Caco-2 (cell line): ENCODE data around the gene CHMP3. TPM values are rescaled to one million over a fixed set of nuclear protein-coding genes. Genes with fewer than 3 reads are reported as not detected.

Source experiments
- BruUV-seq: library from RNA; stranded (reverse); fragments of 400-500 nt; replicated peaks from 2 replicates; lab custom pipeline; 2021; lab: Mats Ljungman, UMichigan
- CTCF ChIA-PET: fragments of 300-600 bp; sonication (Branson Sonifier 250); formaldehyde crosslinking; loops from one replicate; lab custom pipeline; 2022; ENCODE audit warnings: antibody characterized with exemption; lab: Charles Lee
- POLR2A ChIA-PET: fragments of 300-600 bp; sonication (Branson Sonifier 250); formaldehyde crosslinking; loops from one replicate; lab custom pipeline; 2022; ENCODE audit warnings: antibody characterized with exemption; lab: Charles Lee
- DNase-seq, 2 experiments: peaks; one replicate each; pipeline versions ENCODE4 v3.0.0 to v3.0.0-alpha.2; 2020 to 2022
- H3K27me3 ChIP-seq: replicated peaks from 2 replicates; pipeline ENCODE4 v1.6.0; 2011; ENCODE audit warnings: low read length; ENCODE audit not compliant: control insufficient read depth, insufficient read depth
- H3K36me3 ChIP-seq: 2 replicates; pipeline ENCODE4 v1.5.1; 2011; ENCODE audit warnings: low read length; ENCODE audit not compliant: control insufficient read depth, insufficient read depth
- H3K4me1 ChIP-seq: fragments of 250-450 bp; sonication (Bioruptor Pico); 2 replicates; pipeline ENCODE4 v1.5.1; 2020; ENCODE audit warnings: mild to moderate bottlenecking
- H3K4me3 ChIP-seq: 2 replicates; pipeline ENCODE4 v1.5.1; 2011; ENCODE audit warnings: low read depth, mild to moderate bottlenecking, control low read depth, low read length
- H3K9me3 ChIP-seq: fragments of 250-450 bp; sonication (Bioruptor Pico); 2 replicates; pipeline ENCODE4 v1.5.1; 2020; ENCODE audit warnings: mild to moderate bottlenecking, moderate library complexity
- H3K27ac Mint-ChIP-seq: one replicate; pipeline ENCODE4 v1.8.0; 2022; ENCODE audit warnings: mixed read lengths; ENCODE audit not compliant: unreplicated experiment
- H3K27me3 Mint-ChIP-seq: one replicate; pipeline ENCODE4 v1.8.0; 2022; ENCODE audit warnings: mixed read lengths; ENCODE audit not compliant: insufficient read depth, unreplicated experiment
- H3K36me3 Mint-ChIP-seq: one replicate; pipeline ENCODE4 v1.8.0; 2022; ENCODE audit warnings: mild to moderate bottlenecking, mixed read lengths; ENCODE audit not compliant: insufficient read depth, unreplicated experiment
- H3K4me1 Mint-ChIP-seq: one replicate; pipeline ENCODE4 v1.8.0; 2022; ENCODE audit warnings: low read depth, mixed read lengths; ENCODE audit not compliant: unreplicated experiment
- H3K4me3 Mint-ChIP-seq: one replicate; pipeline ENCODE4 v1.8.0; 2022; ENCODE audit warnings: mild to moderate bottlenecking, moderate library complexity, mixed read lengths; ENCODE audit not compliant: unreplicated experiment
- H3K9me3 Mint-ChIP-seq: one replicate; pipeline ENCODE4 v1.8.0; 2022; ENCODE audit warnings: mixed read lengths; ENCODE audit not compliant: unreplicated experiment
- intact Hi-C: fragments of 100-400 bp; cut with micrococcal nuclease; formaldehyde crosslinking; loops from one replicate; pipeline ENCODE4 v1.10.0; 2022; ENCODE audit not compliant: unreplicated experiment
- total RNA-seq: library from RNA; stranded (reverse); gene quantifications from 2 replicates; pipeline ENCODE4 v1.2.3, GENCODE V29; 2022
- TF ChIP-seq, protein P1 (sequence below), 2 experiments: fragments of 200-600 bp in 1 of 2; IDR thresholded peaks; 1 replicate in 1 of 2; 2 replicates in 1 of 2; pipeline versions ENCODE4 v1.5.1 to v1.8.0; 2011 to 2022; ENCODE audit warnings: antibody characterized with exemption in 1 of 2, control low read depth in 1 of 2, inconsistent platforms in 1 of 2, low read depth in 1 of 2, low read length in 1 of 2, mild to moderate bottlenecking in 1 of 2, moderate library complexity in 1 of 2; ENCODE audit not compliant: insufficient read depth in 1 of 2, severe bottlenecking in 1 of 2, unreplicated experiment in 1 of 2

CHMP3 gene
- total RNA-seq, 1 experiment from 2014 or later: 93.5 TPM

DNA sequence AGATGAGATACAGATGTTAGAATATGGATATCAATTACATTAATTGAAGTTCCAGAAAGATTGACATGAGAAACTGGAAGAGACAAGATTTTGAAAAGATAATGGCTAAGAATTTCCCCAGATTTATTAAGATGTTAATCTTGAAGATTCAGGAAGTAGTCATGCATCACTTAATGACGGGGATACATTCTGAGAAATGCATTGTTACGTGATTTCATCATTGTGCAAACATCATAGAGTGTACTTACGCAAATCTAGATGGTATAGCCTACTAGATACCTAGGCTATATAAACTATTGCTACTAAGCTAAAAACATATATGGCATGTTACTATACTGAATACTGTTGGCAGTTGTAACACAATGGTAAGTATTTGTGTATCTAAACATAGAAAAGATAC lies 6.8 kb upstream of the CHMP3 start:
- no peak for DNase-seq
- H3K4me3 ChIP-seq: no peak overlapping the region
- Mint-ChIP-seq H3K36me3 (no peaks in the 10 kb centered on the region), H3K4me1 (no peaks in the 10 kb centered on the region), H3K27ac (no peak overlapping the region), H3K9me3 (no peaks in the 10 kb centered on the region), H3K27me3 (peaks cover 3% of the 10 kb centered on the region), H3K4me3 (no peak overlapping the region)
- no peaks in the 10 kb centered on the region for H3K36me3 ChIP-seq
- no peaks in the 10 kb centered on the region for H3K27me3 ChIP-seq
- TF ChIP-seq, protein P1, sequence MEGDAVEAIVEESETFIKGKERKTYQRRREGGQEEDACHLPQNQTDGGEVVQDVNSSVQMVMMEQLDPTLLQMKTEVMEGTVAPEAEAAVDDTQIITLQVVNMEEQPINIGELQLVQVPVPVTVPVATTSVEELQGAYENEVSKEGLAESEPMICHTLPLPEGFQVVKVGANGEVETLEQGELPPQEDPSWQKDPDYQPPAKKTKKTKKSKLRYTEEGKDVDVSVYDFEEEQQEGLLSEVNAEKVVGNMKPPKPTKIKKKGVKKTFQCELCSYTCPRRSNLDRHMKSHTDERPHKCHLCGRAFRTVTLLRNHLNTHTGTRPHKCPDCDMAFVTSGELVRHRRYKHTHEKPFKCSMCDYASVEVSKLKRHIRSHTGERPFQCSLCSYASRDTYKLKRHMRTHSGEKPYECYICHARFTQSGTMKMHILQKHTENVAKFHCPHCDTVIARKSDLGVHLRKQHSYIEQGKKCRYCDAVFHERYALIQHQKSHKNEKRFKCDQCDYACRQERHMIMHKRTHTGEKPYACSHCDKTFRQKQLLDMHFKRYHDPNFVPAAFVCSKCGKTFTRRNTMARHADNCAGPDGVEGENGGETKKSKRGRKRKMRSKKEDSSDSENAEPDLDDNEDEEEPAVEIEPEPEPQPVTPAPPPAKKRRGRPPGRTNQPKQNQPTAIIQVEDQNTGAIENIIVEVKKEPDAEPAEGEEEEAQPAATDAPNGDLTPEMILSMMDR (IDR thresholded peaks at IDR 0.05; ENCODE audit: insufficient read depth in 1 of 2, low read depth in 1 of 2, low read length in 1 of 2, severe bottlenecking in 1 of 2, unreplicated experiment in 1 of 2): no peak
- no TSS peak for BruUV-seq
- POLR2A ChIA-PET: no interaction called here
- no peaks in the 10 kb centered on the region for H3K4me1 ChIP-seq
- CTCF ChIA-PET: no interaction called here
- intact Hi-C loops: no loop called here
- H3K9me3 ChIP-seq: no peaks in the 10 kb centered on the region

DNA sequence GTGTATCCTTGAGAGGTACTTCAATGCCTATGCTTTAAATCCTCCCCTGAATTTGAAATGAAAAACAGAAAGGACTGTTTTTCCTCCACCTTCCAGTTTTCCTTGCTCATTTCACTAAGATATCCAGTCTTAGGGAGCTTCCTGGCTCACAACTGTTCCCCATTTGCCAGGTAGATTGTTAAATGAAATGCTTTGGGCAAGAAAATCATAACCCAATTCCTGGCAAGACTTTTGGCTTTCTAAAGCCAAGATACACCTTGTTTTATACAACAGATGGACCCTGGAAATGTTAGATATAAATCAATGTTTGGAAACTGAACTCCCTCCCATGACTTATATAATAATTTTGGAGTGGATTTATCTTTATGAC lies 3.6 kb upstream of the CHMP3 start:
- peaks cover 9% of the 10 kb centered on the region for H3K9me3 Mint-ChIP-seq
- H3K9me3 ChIP-seq: no peaks in the 10 kb centered on the region

DNA sequence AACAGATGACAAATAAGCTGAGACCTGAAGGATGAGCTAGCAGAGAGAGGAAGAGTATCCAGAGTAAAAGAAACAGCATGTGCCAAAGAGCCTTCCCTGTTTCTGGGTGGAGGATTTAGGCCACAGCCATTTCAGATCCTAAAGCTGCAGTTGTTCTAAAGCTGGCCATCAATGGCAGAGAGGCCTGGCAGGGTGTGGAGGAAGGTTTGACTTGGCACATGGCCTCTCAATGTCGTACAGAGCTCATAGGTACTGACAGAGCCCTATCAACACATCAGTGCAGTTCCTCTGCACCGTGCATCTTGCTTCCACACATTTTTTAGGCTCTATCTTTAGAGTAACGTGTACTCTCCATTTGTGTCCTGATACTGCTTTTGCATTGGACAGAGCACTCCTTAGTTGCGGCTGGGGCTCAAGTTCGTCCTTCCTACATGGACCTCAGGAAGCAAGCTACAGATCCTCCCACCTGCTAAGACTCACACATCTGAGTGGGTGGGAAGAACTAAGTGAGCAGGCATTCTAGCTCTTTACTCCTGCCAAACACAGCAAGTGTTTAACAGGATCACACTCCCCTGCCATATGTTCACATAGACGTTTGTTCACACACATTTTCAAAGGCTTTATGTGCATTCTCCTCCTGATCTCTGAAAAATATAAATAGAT lies 3.0 kb upstream of the CHMP3 start:
- H3K27me3 ChIP-seq: no peaks in the 10 kb centered on the region
- H3K4me3 ChIP-seq: no peak overlapping the region
- Mint-ChIP-seq H3K36me3 (peaks cover 19% of the 10 kb centered on the region), H3K9me3 (peaks cover 9% of the 10 kb centered on the region), H3K4me1 (peaks cover 16% of the 10 kb centered on the region), H3K27me3 (no peaks in the 10 kb centered on the region), H3K27ac (no peak overlapping the region), H3K4me3 (no peak overlapping the region)
- TF ChIP-seq, protein P1 (IDR thresholded peaks at IDR 0.05; ENCODE audit: insufficient read depth in 1 of 2, low read depth in 1 of 2, low read length in 1 of 2, severe bottlenecking in 1 of 2, unreplicated experiment in 1 of 2): no peak
- BruUV-seq: no TSS peak
- intact Hi-C loops: no loop called here
- H3K36me3 ChIP-seq: peaks cover under 1% of the 10 kb centered on the region; the same call in 1 of the 2 replicates
- CTCF ChIA-PET: no interaction called here
- H3K9me3 ChIP-seq: no peaks in the 10 kb centered on the region
- POLR2A ChIA-PET: no interaction called here
- peaks cover 13% of the 10 kb centered on the region for H3K4me1 ChIP-seq
- no peak for DNase-seq

More for the DNA sequence above, 3.6 kb upstream of the CHMP3 start:
- intact Hi-C loops: no loop called here
- Mint-ChIP-seq H3K36me3 (peaks cover 19% of the 10 kb centered on the region), H3K27me3 (peaks cover 2% of the 10 kb centered on the region), H3K4me3 (no peak overlapping the region), H3K27ac (no peak overlapping the region), H3K4me1 (peaks cover 11% of the 10 kb centered on the region)
- Histone ChIP-seq H3K36me3 (no peaks in the 10 kb centered on the region), H3K27me3 (no peaks in the 10 kb centered on the region), H3K4me3 (no peak overlapping the region), H3K4me1 (peaks cover 11% of the 10 kb centered on the region)
- BruUV-seq: no TSS peak
- DNase-seq: no peak
- TF ChIP-seq, protein P1 (IDR thresholded peaks at IDR 0.05; ENCODE audit: insufficient read depth in 1 of 2, low read depth in 1 of 2, low read length in 1 of 2, severe bottlenecking in 1 of 2, unreplicated experiment in 1 of 2): no peak
- ChIA-PET CTCF (no interaction called here), POLR2A (no interaction called here)
